ENCODE measurements around the gene GPC6.

The GPC6 gene

DNA sequence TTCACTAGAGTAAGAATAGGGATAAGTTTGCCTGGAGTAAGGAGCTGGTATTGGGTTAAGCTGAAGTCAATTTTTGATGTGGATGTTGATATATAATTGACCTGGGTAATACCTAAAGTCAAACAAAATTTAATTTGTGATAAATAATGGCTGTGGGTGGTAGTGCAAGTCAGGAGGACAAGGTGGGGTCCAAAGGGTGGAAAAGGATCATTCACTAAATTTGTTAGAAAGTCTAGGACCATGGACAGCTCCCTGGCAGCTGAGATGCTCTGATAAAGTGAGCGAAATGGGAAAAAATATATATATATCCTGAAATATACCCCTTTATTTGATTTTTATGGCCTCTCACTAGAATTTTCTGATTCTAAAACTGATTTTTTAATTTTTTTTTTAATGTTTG lies 463.5 kb downstream of the GPC6 start:
- Histone ChIP-seq H3K9me3 (ENCODE audit: insufficient read depth, low read depth, low read length) (no peaks in the 10 kb centered on the region), H3K27me3 (ENCODE audit: insufficient read depth, low read length, poor library complexity, severe bottlenecking) (no peaks in the 10 kb centered on the region), H2AFZ (ENCODE audit: low read length) (no peak overlapping the region), H3F3A (ENCODE audit: low read depth) (no peaks in the 10 kb centered on the region), H3K9me2 (replicated peaks; ENCODE audit: low read depth, low read length) (no peaks in the 10 kb centered on the region), H3K4me3 (ENCODE audit: low read length, poor library complexity, severe bottlenecking) (no peak overlapping the region), H3K79me2 (ENCODE audit: insufficient read depth, low read length) (no peaks in the 10 kb centered on the region), H3K36me3 (ENCODE audit: insufficient read depth, low read length) (no peaks in the 10 kb centered on the region), H3K4me1 (ENCODE audit: insufficient read depth, low read length, poor library complexity, severe bottlenecking) (no peaks in the 10 kb centered on the region), H3K4me2 (ENCODE audit: low read depth, low read length, poor library complexity, severe bottlenecking) (no peak overlapping the region), H3K9ac (ENCODE audit: low read depth, low read length, poor library complexity, severe bottlenecking) (no peak overlapping the region), H4K20me1 (ENCODE audit: insufficient read depth, low read length, poor library complexity, severe bottlenecking) (no peaks in the 10 kb centered on the region)
- TF ChIP-seq EZH2phosphoT487 (IDR thresholded peaks at IDR 0.05; ENCODE audit: borderline replicate concordance), result no peak
- TF ChIP-seq, protein P1, sequence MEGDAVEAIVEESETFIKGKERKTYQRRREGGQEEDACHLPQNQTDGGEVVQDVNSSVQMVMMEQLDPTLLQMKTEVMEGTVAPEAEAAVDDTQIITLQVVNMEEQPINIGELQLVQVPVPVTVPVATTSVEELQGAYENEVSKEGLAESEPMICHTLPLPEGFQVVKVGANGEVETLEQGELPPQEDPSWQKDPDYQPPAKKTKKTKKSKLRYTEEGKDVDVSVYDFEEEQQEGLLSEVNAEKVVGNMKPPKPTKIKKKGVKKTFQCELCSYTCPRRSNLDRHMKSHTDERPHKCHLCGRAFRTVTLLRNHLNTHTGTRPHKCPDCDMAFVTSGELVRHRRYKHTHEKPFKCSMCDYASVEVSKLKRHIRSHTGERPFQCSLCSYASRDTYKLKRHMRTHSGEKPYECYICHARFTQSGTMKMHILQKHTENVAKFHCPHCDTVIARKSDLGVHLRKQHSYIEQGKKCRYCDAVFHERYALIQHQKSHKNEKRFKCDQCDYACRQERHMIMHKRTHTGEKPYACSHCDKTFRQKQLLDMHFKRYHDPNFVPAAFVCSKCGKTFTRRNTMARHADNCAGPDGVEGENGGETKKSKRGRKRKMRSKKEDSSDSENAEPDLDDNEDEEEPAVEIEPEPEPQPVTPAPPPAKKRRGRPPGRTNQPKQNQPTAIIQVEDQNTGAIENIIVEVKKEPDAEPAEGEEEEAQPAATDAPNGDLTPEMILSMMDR (conservative IDR thresholded peaks at IDR 0.05; ENCODE audit: low read length), result no peak

DNA sequence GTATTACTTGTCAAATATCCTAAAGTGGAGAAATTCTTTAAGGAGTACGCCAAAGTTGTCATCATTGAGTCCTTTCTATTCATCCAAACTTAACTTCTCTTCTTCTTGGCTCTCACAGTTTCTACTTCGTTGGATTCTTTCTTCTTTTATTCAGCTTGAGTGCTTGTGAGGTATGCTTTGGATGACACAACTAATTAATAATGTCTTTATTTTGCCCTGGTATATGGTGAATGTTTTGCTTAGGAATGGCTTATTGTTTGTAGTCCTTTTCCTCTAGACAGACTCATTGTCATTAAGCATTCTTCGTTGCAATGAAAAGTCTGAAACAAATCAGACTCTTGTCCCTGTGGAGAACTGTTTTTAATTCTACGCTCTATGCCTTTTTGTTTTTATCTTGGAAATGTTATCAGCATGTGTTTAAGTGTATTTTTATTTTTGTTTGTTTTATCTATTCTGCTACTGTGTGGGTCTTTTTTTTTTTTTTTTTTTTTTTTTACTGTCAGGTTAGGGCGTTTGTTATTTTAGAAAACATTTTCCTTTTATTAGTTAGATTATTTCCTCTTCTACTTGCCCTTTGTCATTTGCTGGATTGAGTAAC lies 471.5 kb downstream of the GPC6 start:
- Histone ChIP-seq H3K27me3 (ENCODE audit: insufficient read depth, low read length, poor library complexity, severe bottlenecking) (no peaks in the 10 kb centered on the region), H4K20me1 (ENCODE audit: insufficient read depth, low read length, poor library complexity, severe bottlenecking) (no peaks in the 10 kb centered on the region), H3F3A (ENCODE audit: low read depth) (no peaks in the 10 kb centered on the region), H3K4me1 (ENCODE audit: insufficient read depth, low read length, poor library complexity, severe bottlenecking) (no peaks in the 10 kb centered on the region), H3K36me3 (ENCODE audit: insufficient read depth, low read length) (no peaks in the 10 kb centered on the region), H3K79me2 (ENCODE audit: insufficient read depth, low read length) (no peaks in the 10 kb centered on the region), H3K4me3 (ENCODE audit: low read length, poor library complexity, severe bottlenecking) (no peak overlapping the region), H3K4me2 (ENCODE audit: low read depth, low read length, poor library complexity, severe bottlenecking) (no peak overlapping the region), H3K9ac (ENCODE audit: low read depth, low read length, poor library complexity, severe bottlenecking) (no peak overlapping the region), H3K9me3 (ENCODE audit: insufficient read depth, low read depth, low read length) (0 out of 2 replicates have a peak, but pooled peaks cover 3% of the 10 kb centered on the region), H3K9me2 (replicated peaks; ENCODE audit: low read depth, low read length) (no peaks in the 10 kb centered on the region), H2AFZ (ENCODE audit: low read length) (no peak overlapping the region)
- TF ChIP-seq, protein P1 (conservative IDR thresholded peaks at IDR 0.05; ENCODE audit: low read length), result no peak
- no peak for TF ChIP-seq EZH2phosphoT487 (IDR thresholded peaks at IDR 0.05; ENCODE audit: borderline replicate concordance)

DNA sequence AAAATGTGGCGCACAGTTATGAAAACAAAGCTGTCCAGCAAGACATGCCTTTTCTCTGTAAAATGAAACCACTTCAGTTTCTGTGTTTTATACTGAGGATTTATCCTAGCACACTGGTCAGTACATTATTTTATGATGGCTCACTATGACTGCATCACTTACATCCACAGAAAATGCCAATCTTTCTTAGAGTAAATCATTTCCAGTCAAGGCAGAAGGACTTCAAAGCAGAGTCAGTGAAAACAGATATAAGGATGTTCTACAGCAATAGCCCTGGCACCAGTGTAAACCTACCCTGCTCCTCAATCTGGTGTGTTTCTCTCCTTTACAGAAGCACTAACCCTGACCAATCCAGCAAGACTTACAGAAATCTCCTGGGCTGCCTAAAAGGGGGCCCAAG lies 473.5 kb downstream of the GPC6 start:
- no peak for TF ChIP-seq EZH2phosphoT487 (IDR thresholded peaks at IDR 0.05; ENCODE audit: borderline replicate concordance)
- TF ChIP-seq, protein P1 (conservative IDR thresholded peaks at IDR 0.05; ENCODE audit: low read length), result no peak
- Histone ChIP-seq H3K9me2 (replicated peaks; ENCODE audit: low read depth, low read length) (no peaks in the 10 kb centered on the region), H3F3A (ENCODE audit: low read depth) (no peaks in the 10 kb centered on the region)

More for the DNA sequence above, 473.5 kb downstream of the GPC6 start:
- H3K79me2 ChIP-seq (ENCODE audit: insufficient read depth, low read length), result no peaks in the 10 kb centered on the region
- H3K27me3 ChIP-seq (ENCODE audit: insufficient read depth, low read length, poor library complexity, severe bottlenecking), result no peaks in the 10 kb centered on the region
- no peaks in the 10 kb centered on the region for H3K4me1 ChIP-seq (ENCODE audit: insufficient read depth, low read length, poor library complexity, severe bottlenecking)
- no peak overlapping the region for H2AFZ ChIP-seq (ENCODE audit: low read length)
- no peak overlapping the region for H3K4me2 ChIP-seq (ENCODE audit: low read depth, low read length, poor library complexity, severe bottlenecking)
- no peaks in the 10 kb centered on the region for H4K20me1 ChIP-seq (ENCODE audit: insufficient read depth, low read length, poor library complexity, severe bottlenecking)
- no peaks in the 10 kb centered on the region for H3K36me3 ChIP-seq (ENCODE audit: insufficient read depth, low read length)
- 0 out of 2 replicates have a peak, but pooled peaks cover 3% of the 10 kb centered on the region for H3K9me3 ChIP-seq (ENCODE audit: insufficient read depth, low read depth, low read length)
- H3K4me3 ChIP-seq (ENCODE audit: low read length, poor library complexity, severe bottlenecking), result no peak overlapping the region
- no peak overlapping the region for H3K9ac ChIP-seq (ENCODE audit: low read depth, low read length, poor library complexity, severe bottlenecking)
